Fibroblast of upper back skin (primary cell): ENCODE results near the gene SLCO2A1.
A peak's percentile ranks its signal among the peaks of the same experiment; 100 is the strongest.

Source experiments
- DNase-seq: peaks from one replicate; pipeline ENCODE4 v3.0.0-alpha.2; 2013

The SLCO2A1 gene

DNA sequence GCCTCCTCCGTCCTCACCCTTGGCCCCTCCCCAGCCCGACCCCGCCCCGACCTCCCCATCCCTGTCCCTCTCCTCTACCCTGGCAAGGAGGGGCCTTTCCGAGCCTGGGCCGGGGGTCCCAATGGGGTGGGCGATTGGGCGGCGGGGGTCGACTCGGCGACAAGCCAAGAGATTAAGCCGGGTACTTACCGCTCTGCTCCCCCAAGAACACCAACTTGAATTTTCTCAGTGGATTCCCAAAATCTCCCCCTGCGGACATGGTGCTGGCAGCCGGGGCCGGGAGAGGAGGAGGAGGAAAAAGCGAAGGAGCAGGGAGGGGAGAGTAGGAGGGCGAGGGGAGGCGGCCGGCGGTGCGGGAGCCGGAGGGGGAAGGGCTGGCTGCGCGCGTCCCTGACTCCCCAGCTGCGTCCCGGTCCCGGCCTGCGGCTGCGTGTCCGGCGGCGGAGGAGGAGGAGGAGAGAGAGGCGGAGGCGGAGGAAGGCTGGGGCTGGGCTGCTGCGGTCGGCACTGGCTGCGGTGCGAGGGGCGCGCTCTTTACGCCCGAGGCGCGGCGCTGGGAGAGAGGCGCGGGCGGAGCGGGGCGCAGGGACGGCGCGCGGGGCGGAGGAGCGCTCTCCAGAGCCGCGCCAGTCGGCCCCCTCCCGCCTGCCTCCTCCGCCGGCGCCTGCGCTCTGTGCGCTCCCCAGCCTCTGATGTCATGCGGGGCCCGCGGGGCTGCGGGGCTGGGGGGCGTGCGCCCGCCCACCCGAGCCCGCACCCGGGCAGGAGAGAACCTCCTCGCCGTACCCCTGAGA, 134.3 kb downstream of the SLCO2A1 start, which contains the start of gene RAB6B:
Gene RAB6B, minus strand, starts transcription at position 675 of the 794 bp plus-strand sequence. Its CDS starts 416 bp downstream, at position 259.
- peak; percentile 37 for DNase-seq

DNA sequence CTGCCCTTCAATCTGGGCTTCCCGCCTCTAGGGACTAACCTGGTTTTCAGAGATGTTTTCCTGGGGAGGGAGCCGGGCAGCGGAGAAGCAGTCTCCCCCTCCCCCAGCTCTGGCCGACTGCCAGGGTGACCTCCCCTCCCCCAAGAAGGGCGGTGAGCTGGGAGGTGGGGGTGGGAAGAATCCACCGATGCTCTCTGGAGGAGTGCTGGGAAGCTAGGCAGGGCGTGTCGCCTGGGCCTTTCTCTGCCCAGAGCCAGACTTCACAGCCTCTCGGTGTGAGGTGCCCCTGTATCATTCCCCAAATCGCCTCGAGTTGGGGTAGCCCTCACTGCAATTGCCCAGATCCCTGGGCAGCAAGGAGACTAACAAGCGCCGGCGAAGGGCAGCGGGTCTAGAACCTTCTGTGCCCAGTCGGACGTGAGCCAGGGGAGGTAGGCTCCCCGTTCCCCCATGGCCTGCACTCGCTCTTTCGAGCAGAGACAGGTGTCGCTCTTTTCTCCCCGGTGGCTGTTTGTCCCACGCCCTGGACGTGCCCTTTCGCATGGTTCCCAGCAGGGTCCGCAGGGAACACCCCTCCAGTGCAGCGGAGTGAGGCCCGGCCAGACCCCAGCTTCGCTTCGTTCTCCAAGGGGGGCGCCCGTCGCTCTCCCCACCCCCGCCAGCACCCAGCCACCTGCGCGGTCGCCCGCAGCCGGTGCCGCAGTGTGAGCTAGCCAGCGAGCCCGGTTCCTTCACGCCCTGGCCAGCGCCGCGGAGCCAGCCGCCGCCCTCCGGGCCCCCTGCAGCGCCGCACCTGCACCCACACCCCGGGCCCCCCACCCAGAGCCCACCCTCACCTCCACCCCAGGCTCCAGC, 135.1 kb downstream of the SLCO2A1 start:
- no peak for DNase-seq

DNA sequence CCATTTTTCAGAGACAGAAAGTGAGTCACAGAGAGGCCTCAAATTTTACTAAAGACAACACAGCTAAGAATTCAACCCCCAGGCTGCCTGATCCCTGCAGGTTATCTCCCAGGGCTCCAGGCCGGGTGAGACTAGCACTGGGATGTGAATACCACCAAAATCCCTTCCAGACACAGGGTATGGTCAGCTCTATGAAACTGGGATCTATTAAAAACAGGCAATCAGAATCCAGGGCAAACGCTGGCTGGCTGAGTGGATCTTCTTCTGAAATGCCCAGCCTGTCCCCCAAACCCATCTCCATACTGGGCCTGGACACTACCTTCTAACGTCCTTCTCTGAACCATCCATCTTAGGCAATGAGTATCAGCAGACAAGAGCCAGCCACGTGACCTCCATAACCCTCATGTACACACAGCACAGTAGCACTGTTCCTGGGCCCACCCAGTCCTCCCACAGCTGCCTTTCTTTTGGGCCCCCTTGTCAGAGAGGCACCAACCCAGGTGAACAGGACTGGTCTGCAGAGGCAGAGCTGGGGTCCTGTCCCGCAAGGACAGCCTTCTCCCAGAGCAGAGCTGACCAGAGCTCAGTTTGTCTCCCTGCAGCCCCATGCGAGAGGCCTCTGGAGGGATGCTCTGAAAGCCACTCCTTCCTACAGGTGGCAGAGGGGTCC, 135.9 kb downstream of the SLCO2A1 start:
- no peak for DNase-seq

DNA sequence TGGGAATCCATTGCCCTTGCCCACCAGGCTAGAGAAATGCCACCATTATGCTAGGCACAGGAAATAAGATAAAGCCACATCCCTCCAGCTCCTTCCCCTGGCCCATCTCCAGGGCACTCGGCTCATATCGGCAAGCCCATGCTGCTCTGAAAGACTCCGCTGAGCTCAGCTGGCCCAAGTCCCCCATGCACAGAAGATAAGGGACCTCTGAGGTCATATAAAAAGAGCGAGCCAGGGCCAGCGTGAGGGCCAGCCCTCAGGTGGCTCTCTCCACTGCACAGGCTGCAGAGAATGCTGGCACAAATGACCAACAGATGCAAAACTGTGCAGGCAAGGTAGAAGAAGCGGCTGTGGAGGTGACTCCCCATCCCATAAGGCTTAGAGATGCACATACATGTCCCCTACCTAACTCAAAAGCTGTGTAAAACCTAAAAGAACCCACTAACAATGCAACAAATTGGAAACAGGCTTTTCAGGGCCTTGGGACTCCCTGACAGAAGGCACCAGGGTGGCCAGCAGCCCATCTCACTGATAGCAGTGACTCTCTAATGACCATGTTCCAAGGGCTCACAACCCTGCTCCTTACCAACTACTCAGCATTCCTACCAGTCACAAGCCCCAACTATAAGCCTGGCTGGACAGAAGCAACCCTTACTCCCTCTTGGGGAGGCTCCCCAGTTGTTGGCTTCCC, 137.0 kb downstream of the SLCO2A1 start:
- DNase-seq, result no peak

DNA sequence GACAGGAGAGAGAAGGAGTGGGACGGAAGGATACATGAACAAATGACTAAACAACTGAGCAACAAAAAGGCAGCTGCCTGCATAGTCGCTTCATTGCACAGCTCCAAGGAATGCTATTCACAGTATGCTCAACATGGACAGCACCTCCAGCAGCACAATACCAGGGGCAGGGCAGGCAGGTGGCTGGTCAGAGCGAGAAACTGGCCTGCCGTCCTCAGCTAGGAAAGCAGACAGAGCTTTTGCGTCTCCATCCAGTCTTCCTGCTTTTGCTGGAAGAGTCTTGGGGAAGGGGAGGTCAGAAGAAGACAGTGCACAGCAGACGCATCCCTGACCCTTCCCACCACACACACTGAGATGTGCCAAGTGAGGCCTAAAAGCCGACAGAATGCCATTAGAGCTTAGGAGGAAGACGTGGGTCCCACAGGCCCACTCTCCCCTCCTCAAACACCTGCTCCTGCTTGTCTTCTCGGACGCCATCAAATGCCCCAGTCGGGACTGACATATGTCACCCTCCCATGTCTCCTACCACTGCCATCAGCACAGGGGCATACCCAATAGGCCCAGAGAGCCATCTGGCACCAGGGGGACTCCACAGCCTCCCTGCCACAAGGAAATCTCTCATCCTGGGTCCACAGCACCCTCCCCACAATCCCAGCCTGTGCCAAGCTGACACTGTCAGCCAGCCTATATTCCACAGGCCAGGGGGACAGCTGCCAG, 137.9 kb downstream of the SLCO2A1 start:
- no peak for DNase-seq

DNA sequence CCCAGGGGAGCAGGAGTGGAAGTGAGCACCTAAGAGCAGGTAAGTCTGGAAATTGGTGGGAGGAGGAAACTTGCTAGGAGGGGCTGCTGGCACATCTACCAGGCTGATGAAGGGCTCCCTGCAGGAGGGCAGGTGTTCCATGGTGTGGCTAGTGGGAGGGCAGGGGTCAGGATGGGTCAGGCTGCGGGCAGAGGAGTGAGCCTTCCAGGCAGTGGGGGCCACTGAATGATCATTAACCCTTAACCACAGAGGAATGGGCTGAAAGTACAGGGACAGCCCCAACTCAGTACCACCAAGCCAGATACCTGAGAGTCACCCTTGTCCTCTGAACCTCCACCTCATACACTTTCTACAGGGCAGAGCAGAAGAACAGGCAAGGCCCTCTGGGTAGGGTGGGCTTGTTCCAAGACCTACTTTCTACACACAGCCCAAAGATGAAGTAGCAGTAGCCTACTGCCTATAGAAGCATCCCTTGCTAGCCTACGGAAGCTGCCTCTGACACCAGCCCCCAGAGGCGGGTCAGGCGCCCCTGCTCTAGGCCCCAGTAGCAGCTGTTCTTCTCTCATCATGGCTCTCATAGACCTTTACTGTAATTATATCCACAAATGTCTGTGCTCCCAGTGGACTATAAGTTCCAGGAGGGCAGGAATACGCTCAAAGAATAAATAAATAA, 138.6 kb downstream of the SLCO2A1 start:
- DNase-seq, result no peak

DNA sequence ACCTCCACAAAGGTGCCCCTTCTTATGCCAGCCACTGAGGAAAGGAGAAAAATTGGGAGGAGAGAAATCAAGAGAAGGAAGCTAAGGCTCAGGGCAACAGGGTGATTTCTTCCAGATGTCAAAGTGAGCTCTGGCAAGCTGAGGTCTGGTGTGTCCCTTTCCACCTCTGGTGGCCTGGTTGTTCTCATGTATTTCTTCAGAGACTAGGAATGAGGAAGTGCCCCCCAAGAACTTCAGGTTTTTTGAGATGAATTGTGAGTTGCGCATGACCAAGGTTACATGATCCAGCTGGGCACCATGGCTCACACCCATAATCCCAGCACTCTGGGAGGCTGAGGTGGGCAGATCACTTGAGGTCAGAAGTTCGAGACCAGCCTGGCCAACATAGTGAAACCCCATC, 139.7 kb downstream of the SLCO2A1 start:
- no peak for DNase-seq

DNA sequence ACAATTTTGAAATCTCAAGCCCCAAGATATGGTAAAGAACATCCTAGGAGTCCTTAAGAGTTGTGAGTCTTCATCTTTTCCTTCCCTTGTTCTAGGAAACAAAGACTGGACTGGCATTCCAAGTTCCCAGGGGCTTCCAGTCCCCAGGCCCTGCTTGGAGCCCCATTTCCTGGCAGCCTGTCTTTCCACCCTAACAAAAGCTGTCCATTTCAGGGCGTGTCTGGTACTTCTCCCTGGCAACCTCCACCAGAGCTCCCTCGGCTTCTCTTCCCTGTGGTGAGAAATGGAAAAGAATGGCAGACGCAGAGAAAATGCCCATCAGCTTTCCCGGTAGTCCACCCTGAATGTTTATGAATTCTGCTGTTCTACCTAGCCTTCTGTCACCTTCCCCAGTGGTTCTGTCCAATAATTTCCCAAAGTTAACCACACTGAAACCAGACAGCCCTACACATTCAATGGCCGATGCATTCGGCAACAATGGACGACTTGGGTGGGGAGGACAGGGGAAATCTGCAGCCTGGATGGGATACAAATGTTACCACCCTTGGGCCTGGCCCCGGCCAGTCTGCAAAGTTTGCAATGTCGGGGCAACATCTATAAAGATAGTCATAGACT, 140.9 kb downstream of the SLCO2A1 start:
- no peak for DNase-seq

DNA sequence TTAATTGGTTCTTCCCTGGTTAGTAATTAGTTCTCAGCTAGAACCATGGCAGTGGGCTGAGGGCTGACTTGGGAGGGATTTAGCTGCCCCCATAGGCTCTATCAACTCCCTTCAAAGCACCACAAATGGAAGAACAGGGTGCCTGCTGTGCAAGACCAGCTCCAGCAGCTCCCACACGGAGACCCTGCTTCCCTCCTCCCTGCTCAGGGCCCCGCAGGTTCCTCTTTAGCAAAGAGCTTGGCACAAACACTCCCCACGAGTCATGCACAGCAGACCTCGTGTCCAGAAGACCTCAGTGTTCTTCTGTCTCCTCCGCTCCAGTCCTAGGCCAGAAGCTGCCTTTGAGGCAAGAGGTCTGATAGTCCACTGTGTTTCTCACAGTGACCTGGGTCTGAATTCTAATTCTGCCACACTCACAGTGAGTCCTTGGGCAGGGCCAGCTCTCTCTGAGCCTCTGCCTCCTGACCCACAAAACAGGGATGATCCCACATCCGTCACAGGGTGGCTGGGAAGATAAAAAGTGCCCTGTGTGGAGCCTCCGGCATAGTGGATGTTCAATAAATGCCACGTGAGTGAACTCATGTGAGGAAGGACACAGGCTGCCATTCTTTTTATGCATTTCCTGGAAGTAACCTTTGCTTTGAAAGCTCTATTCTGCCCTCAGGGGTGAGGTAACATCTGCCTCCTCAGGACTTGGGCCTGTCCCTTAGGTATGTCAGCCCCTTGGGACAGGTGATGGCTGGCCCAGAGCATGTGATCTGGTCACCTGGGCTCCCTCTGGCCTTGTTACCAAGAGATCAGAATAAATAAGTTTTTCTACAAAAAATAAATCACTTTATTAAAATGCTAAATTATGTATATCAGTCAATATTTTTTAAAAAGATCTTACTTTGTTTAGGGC, 141.7 kb downstream of the SLCO2A1 start:
- no peak for DNase-seq

DNA sequence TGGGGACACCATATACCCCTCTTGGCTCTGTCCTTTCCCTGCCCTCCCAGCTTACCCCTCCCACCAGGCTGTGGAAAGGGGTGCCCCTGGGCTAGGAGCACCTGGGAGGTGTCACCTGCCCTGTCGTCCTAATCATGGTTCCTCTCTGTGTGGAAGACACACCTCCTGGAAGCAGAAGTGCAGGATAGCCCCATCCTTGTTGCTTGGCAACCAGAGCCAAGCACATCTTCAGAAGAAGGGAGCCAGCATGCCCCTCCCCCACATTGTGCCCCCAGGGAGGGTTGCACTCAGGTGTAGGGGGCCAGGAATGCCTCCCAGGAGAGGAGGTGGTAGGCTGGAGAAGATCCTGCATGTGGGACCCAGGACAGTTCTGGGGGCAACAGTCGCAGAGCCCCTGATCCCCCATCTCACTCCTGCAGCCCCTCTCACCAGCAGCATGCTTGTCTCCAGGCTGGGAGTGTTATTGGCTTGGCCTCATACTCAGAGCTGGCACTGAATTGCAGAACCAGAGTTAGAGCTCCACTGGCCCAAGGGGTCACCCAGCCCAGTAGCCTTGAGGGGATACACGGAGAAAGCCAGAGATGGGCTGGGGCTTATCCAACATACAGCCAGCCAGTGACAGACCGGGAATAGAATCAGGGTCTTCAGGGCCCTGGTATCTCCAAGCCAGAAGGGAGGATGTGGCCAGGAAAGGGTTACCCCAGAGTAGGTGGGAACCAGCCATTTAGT, 142.5 kb downstream of the SLCO2A1 start:
- no peak for DNase-seq

DNA sequence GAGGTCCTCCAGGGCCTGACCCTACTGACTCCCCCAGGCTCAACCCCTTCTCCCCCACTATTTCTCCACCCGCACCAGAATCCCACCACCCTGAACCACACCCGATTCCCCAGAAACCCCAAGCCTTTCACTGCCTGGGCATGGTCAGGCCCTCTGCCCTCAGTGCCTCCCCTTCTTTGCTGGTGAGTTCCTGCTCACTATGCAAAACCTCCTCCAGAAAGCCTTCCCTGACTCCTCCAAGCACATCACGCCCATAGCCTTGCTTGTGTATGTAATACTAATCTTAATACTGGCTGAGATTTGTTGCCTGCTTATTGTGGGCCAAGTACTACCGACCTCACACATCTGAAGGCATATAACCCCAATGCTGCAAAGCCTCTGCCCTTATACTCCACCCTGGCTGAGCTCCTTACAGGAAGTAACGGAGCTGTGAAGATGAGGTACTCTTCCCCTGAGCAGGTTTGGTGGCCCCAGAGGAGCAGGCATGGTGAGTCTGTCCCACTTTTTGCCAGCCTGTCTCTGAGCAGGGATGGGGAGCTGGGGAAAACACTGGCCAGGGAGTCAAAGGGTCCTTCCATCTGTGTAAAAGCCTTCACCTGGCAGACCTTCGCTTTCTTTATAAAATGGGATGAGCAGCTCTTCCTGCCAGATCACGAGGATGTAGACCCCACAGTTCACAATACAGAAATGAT, 143.5 kb downstream of the SLCO2A1 start:
- no peak for DNase-seq

DNA sequence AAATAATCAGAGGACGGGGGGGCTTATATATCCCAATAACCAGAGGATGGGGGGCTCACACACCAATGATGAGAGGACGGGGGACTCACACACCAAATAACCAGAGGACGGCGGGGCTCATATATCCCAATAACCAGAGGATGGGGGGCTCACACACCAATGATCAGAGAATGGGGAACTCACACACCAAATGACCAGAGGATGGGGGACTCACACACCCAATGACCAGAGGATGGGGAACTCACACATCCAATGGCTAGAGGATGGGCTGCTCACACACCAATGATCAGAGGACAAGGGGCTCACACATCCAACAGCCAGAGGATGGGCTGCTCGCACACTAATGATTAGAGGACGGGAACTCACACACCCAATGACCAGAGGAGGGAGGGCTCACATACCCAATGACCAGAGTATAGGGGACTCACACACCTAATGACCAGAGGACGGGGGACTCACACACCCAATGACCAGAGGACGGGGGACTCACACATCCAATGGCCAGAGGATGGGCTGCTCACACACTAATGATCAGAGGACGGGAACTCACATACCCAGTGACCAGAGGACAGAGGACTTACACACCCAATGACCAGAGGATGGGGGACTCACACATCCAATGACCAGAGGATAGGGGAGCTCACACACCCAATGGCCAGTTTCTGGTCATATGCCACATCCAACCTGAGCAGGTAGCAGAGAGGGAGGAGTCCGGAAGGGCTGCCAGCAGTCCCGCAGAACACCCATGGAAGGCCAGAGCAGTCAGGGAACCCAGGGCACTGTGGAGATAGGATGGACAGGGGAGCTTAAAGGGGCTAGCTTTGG, 144.6 kb downstream of the SLCO2A1 start:
- DNase-seq, result no peak

DNA sequence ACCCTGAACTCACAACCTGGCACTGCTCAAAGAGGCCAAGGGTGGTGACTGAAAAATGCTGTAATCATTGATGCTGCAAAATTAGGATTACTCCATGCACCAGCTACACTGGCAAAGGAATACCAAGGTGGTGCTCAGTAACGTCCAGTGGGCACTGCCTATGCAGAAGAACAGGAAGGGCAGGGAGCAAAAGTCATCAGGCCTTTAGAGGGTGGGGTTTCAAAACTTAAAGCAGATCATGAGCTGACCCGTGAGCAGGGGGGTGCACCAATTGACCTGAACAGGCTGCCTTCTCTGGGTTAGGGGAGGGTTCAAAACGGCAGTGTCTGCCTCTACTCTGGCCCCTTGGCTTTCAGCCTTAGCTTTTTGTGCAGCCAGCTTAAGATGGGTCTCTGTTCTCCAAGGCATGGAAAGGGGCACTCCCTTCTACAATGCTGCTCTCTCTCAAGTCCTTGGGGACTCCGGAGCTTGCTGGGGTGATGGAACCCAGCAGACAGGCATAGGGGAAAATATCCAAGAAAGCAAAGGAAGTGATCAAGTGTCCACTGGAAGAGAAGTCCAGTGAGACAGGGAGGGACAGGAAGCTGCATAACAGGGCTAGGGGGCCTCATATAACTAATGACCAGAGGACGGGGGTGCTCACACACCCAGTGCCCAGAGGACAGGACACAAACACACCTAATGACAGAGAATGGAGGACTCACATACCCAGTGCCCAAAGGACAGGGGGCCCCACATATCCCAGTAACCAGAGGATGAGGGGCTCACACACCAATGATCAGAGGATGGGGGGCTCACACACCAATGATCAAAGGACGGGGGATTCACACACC, 145.5 kb downstream of the SLCO2A1 start:
- DNase-seq, result no peak

DNA sequence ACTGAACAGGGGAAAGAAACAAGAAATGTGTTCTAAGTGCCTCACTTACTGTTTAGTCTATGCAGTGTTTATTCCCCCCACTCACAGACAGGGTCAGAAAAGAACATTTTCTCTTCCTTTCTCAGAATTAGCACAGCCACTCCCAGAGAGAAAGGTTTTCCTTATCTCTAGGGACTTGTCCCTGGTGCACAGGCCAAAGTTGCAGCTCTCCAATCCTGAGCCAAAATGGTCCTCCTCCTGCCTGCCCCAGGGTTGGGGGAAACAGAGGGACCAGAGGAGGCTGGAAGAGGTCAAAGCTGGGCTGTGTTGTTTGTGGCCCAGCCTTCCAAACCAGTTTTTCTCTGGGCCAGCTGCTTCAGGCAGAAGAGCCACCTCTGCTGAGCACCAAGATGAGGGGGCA, 146.1 kb downstream of the SLCO2A1 start:
- no peak for DNase-seq

DNA sequence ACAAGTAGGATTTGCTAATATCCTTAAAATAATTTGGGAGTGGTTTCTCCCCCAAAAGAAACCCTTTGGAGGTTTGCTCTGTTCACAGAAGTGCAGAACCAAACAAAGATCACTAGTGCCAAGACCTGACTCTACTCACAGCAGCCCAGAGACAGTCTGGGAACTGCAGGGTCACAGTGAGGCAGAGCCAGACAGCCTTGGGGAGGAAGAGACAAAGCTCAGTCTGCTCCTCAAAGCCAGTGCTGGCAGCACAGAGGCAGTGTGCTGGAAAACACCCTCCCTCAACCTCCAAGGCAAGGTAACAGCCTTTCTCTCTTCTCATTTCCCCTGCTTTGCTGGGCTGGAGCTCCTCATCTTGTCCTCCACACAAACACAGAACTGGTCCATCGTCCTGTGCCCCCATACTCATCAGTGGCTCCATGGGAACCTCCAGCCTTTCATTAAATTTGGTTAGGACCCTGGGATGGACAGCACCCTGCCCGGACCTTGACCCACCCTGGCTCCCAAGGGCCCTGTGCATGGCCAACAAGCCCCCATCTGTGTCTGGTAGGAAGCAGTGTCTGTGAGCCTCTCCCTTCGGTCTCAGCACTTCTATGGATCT, 146.6 kb downstream of the SLCO2A1 start:
- no peak for DNase-seq
